ENCODE data around the gene RNF125. TPM values are rescaled to one million over a fixed set of nuclear protein-coding genes. Genes with fewer than 3 reads are reported as not detected.

The RNF125 gene
- total and polyA plus RNA-seq, 9 of the 15 experiments (the other 6 are each of a cell fraction or from before 2014, with no cell fraction given): 0.01 to 0.29 (median 0.07) TPM; not detected in 1

DNA sequence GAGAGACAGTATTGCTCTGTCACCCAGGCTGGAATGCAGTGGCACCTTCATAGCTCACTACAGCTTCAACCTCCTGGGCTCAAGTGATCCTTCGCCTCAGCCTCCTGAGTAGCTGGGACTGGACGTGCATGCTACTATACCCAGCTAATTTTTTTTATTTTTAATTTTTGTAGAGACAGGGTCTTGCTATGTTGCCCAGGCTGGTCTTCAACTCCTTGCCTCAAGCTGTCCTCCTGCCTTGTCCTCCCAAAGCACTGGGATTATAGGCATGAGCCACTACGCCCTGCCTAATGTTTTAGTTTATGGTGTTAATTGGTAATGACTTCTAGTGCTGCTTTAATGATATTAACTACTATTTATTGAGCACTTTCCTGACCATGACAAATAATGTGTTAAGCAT, 91.4 kb downstream of the RNF125 start:
- TF ChIP-seq ZNF121 (CRISPR knock-in tag; conservative IDR thresholded peaks at IDR 0.05): 0 out of 2 replicates have a peak, but pooled peaks have one; percentile 12
- TF ChIP-seq, protein P1, sequence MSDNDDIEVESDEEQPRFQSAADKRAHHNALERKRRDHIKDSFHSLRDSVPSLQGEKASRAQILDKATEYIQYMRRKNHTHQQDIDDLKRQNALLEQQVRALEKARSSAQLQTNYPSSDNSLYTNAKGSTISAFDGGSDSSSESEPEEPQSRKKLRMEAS (CRISPR knock-in tag; IDR thresholded peaks at IDR 0.05): no peak
- TF ChIP-seq, protein P2, sequence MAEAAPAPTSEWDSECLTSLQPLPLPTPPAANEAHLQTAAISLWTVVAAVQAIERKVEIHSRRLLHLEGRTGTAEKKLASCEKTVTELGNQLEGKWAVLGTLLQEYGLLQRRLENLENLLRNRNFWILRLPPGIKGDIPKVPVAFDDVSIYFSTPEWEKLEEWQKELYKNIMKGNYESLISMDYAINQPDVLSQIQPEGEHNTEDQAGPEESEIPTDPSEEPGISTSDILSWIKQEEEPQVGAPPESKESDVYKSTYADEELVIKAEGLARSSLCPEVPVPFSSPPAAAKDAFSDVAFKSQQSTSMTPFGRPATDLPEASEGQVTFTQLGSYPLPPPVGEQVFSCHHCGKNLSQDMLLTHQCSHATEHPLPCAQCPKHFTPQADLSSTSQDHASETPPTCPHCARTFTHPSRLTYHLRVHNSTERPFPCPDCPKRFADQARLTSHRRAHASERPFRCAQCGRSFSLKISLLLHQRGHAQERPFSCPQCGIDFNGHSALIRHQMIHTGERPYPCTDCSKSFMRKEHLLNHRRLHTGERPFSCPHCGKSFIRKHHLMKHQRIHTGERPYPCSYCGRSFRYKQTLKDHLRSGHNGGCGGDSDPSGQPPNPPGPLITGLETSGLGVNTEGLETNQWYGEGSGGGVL (CRISPR knock-in tag; IDR thresholded peaks at IDR 0.05): no peak
- WGBS (ENCODE audit: insufficient coverage, low coverage, missing lambda C conversion rate): 96% methylated on average over 3 of the region's 3 CpGs
- Histone ChIP-seq H3K4me2 (ENCODE audit: insufficient read depth, low read length) (no peak overlapping the region), H3K27ac (ENCODE audit: extremely low read depth, low read depth, low read length) (no peak overlapping the region), H3K9me3 (replicated peaks; ENCODE audit: control insufficient read depth, insufficient read depth, low read depth, low read length) (no peaks in the 10 kb centered on the region), H2AFZ (ENCODE audit: low read depth, low read length) (no peak overlapping the region), H3K9ac (ENCODE audit: insufficient read depth in 1 of 2, low read depth in 2 of 2, low read length in 2 of 2) (no peak overlapping the region), H4K20me1 (replicated peaks; ENCODE audit: control insufficient read depth, insufficient read depth, low read length) (no peaks in the 10 kb centered on the region; the same call in 1 of the 2 replicates), H3K4me3 (no peak overlapping the region), H3K27me3 (ENCODE audit: control insufficient read depth in 2 of 2, insufficient read depth in 2 of 2, low read length in 2 of 2) (no peaks in the 10 kb centered on the region), H3K9me1 (ENCODE audit: control insufficient read depth, insufficient read depth, low read length) (no peaks in the 10 kb centered on the region), H3K4me1 (replicated peaks in 1 of 2; ENCODE audit: control insufficient read depth in 2 of 2, insufficient read depth in 2 of 2, low read length in 2 of 2) (peaks cover 0 to 2% of the 10 kb centered on the region in 2 experiments; a peak in 1 of 5 replicates), H3K36me3 (ENCODE audit: control insufficient read depth, insufficient read depth, low read length) (peaks cover 62% of the 10 kb centered on the region), H3K79me2 (ENCODE audit: control insufficient read depth, insufficient read depth, low read length) (peaks cover 98% of the 10 kb centered on the region)
- 0 out of 3 replicates have a peak, but pooled peaks have one; percentile 15 for ATAC-seq
- no peak for FAIRE-seq
- ChIA-PET POLR2A (no interaction called here), CTCF (ENCODE audit: low intra/inter-chr PET ratio) (no interaction called here)
- in situ Hi-C loops (cut with MboI): no loop called here
- no TSS peak for BruUV-seq (replicated peaks)
- DNase-seq (ENCODE audit: extremely low read depth in 1 of 4, low spot score in 3 of 4): no peak
- intact Hi-C loops (cut with micrococcal nuclease): no loop called here
